ENCODE measurements around the gene ZNF428. TPM values are rescaled to one million over a fixed set of nuclear protein-coding genes. Genes with fewer than 3 reads are reported as not detected.

Gene ZNF428
- total and polyA plus RNA-seq, 4 donors: 6.5 to 22.1 (median 14.4) TPM

GRCh38 chr19:43660301-43660970 is 41.0 kb upstream of the ZNF428 start:
- H3K9me3 ChIP-seq (ENCODE audit: control insufficient read depth in 4 of 4, low read length in 3 of 4): peaks cover 0 to 7% (median 5%) of the 10 kb centered on the region in 4 donors
- H3K36me3 ChIP-seq (ENCODE audit: control insufficient read depth in 4 of 4, insufficient read depth in 3 of 4, low read depth in 1 of 4, low read length in 3 of 4): peaks cover 0 to 8% (median 2%) of the 10 kb centered on the region in 4 donors
- no peak overlapping the region for H3K4me3 ChIP-seq (ENCODE audit: low read depth in 1 of 3, low read length in 3 of 3)
- no peaks in the 10 kb centered on the region for H3K27me3 ChIP-seq (ENCODE audit: control insufficient read depth in 4 of 4, insufficient read depth in 4 of 4, low read length in 3 of 4)
- no peak overlapping the region for H3K27ac ChIP-seq (ENCODE audit: low read depth in 1 of 2, low read length in 2 of 2)
- no peaks in the 10 kb centered on the region for H3K4me1 ChIP-seq (ENCODE audit: control insufficient read depth in 4 of 4, insufficient read depth in 4 of 4, low read length in 3 of 4)
- no peak for TF ChIP-seq RAD21 (IDR thresholded peaks at IDR 0.05)
- no peak for TF ChIP-seq CTCF (IDR thresholded peaks at IDR 0.05; ENCODE audit: low read depth, low read length, missing input control)
- no peak for TF ChIP-seq ZBTB33 (IDR thresholded peaks at IDR 0.05)
- no peak for TF ChIP-seq RXRA (IDR thresholded peaks at IDR 0.05)
- no peak for TF ChIP-seq YY1 (IDR thresholded peaks at IDR 0.05)
- no peak for TF ChIP-seq JUND (IDR thresholded peaks at IDR 0.05)
- TF ChIP-seq MAX (IDR thresholded peaks at IDR 0.05): no peak
- TF ChIP-seq FOXA1 (IDR thresholded peaks at IDR 0.05): no peak
- no peak for TF ChIP-seq GABPA (IDR thresholded peaks at IDR 0.05 in 1 of 2, conservative IDR thresholded peaks at IDR 0.05 in 1 of 2)
- no peak overlapping the region for H3K9ac ChIP-seq (ENCODE audit: low read depth in 1 of 2, low read length in 2 of 2)
- DNase-seq (ENCODE audit: low spot score): no peak
- WGBS: 85% methylated on average over 7 of the region's 7 CpGs

- WGBS: 94% methylated on average over 8 of the region's 8 CpGs
- H3K4me3 ChIP-seq (ENCODE audit: low read depth in 1 of 3, low read length in 3 of 3): no peak overlapping the region
These were observed 39.1 kb upstream of the ZNF428 start for GRCh38 chr19:43658494-43658893.

More at GRCh38 chr19:43658494-43658893, 39.1 kb upstream of the ZNF428 start:
- Histone ChIP-seq H3K4me1 (ENCODE audit: control insufficient read depth in 4 of 4, insufficient read depth in 4 of 4, low read length in 3 of 4) (no peaks in the 10 kb centered on the region), H3K27ac (ENCODE audit: low read depth in 1 of 2, low read length in 2 of 2) (no peak overlapping the region), H3K27me3 (ENCODE audit: control insufficient read depth in 4 of 4, insufficient read depth in 4 of 4, low read length in 3 of 4) (no peaks in the 10 kb centered on the region), H3K36me3 (ENCODE audit: control insufficient read depth in 4 of 4, insufficient read depth in 3 of 4, low read depth in 1 of 4, low read length in 3 of 4) (peaks cover 0 to 10% (median 2%) of the 10 kb centered on the region in 4 donors), H3K9ac (ENCODE audit: low read depth in 1 of 2, low read length in 2 of 2) (no peak overlapping the region), H3K9me3 (ENCODE audit: control insufficient read depth in 4 of 4, low read length in 3 of 4) (peaks cover 0 to 7% (median 5%) of the 10 kb centered on the region in 4 donors)
- TF ChIP-seq RAD21 (IDR thresholded peaks at IDR 0.05): no peak
- no peak for TF ChIP-seq REST (IDR thresholded peaks at IDR 0.05)
- no peak for TF ChIP-seq HNF4G (IDR thresholded peaks at IDR 0.05)
- no peak for TF ChIP-seq ZBTB33 (IDR thresholded peaks at IDR 0.05)
- TF ChIP-seq GABPA (IDR thresholded peaks at IDR 0.05 in 1 of 2, conservative IDR thresholded peaks at IDR 0.05 in 1 of 2): no peak
- no peak for TF ChIP-seq NR2F2 (IDR thresholded peaks at IDR 0.05)
- TF ChIP-seq FOXA1 (IDR thresholded peaks at IDR 0.05): no peak
- TF ChIP-seq TAF1 (conservative IDR thresholded peaks at IDR 0.05): no peak
- TF ChIP-seq, protein P1, sequence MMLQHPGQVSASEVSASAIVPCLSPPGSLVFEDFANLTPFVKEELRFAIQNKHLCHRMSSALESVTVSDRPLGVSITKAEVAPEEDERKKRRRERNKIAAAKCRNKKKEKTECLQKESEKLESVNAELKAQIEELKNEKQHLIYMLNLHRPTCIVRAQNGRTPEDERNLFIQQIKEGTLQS (IDR thresholded peaks at IDR 0.05): no peak
- no peak for TF ChIP-seq JUND (IDR thresholded peaks at IDR 0.05)
- no peak for DNase-seq (ENCODE audit: low spot score)
